HEK293 (cell line): ENCODE data around the gene RNF217.

Experiments
- CTCF ChIP-seq: fragments of 450-650 bp; formaldehyde crosslinking; IDR thresholded peaks from 2 replicates; pipeline ENCODE4 v1.5.1; 2016; ENCODE audit warnings: missing biosample characterization, missing genetic modification characterization
- KLF7 ChIP-seq: fragments of 450-650 bp; formaldehyde crosslinking; IDR thresholded peaks from 2 replicates; pipeline ENCODE4 v1.5.1; 2016; ENCODE audit warnings: missing biosample characterization, missing genetic modification characterization, borderline replicate concordance
- MYNN ChIP-seq: fragments of 450-650 bp; formaldehyde crosslinking; IDR thresholded peaks from 2 replicates; pipeline ENCODE4 v1.5.1; 2016; ENCODE audit warnings: missing biosample characterization, missing genetic modification characterization, borderline replicate concordance
- REST ChIP-seq: fragments of 450-650 bp; formaldehyde crosslinking; IDR thresholded peaks from 2 replicates; pipeline ENCODE4 v1.5.1; 2016; ENCODE audit warnings: missing biosample characterization, missing genetic modification characterization
- ZBTB1 ChIP-seq: fragments of 450-650 bp; formaldehyde crosslinking; IDR thresholded peaks from 2 replicates; pipeline ENCODE4 v1.5.1; 2016; ENCODE audit warnings: missing biosample characterization, missing genetic modification characterization
- ZFP3 ChIP-seq: fragments of 450-650 bp; formaldehyde crosslinking; IDR thresholded peaks from 2 replicates; pipeline ENCODE4 v1.5.1; 2016; ENCODE audit warnings: low read depth, missing biosample characterization, missing genetic modification characterization
- ZNF280D ChIP-seq: fragments of 450-650 bp; formaldehyde crosslinking; IDR thresholded peaks from 2 replicates; pipeline ENCODE4 v1.5.1; 2016; ENCODE audit warnings: missing biosample characterization, missing genetic modification characterization
- ZNF692 ChIP-seq: fragments of 450-650 bp; formaldehyde crosslinking; IDR thresholded peaks from 2 replicates; pipeline ENCODE4 v1.5.1; 2016; ENCODE audit warnings: missing biosample characterization, missing genetic modification characterization
- ZSCAN18 ChIP-seq: fragments of 450-650 bp; formaldehyde crosslinking; IDR thresholded peaks from 2 replicates; pipeline ENCODE4 v1.5.1; 2016; ENCODE audit warnings: missing biosample characterization, missing genetic modification characterization

GRCh38 chr6:125104425-125104824 is 142.2 kb downstream of the RNF217 start:
- no peak for TF ChIP-seq ZNF280D
- TF ChIP-seq ZFP3 (tag by site-specific recombination) = no peak
- no peak for TF ChIP-seq CTCF (tag by site-specific recombination)
- TF ChIP-seq ZSCAN18 (tag by site-specific recombination) = no peak
- TF ChIP-seq REST = no peak
- no peak for TF ChIP-seq ZNF692 (tag by site-specific recombination)
- no peak for TF ChIP-seq MYNN (tag by site-specific recombination)
- no peak for TF ChIP-seq KLF7 (tag by site-specific recombination)
- no peak for TF ChIP-seq ZBTB1 (tag by site-specific recombination)
